ENCODE results near the gene MKI67. TPM values are rescaled to one million over a fixed set of nuclear protein-coding genes. Genes with fewer than 3 reads are reported as not detected.

The MKI67 gene
- total and polyA plus RNA-seq, 2 of the 4 experiments (the other 2 are of a cell fraction) = 13.5 to 36.4 TPM

- Histone ChIP-seq H2BK5ac (ENCODE audit: low read depth, low read length, poor library complexity, severe bottlenecking) (no peak overlapping the region), H3K4ac (ENCODE audit: low read depth, low read length) (no peak overlapping the region), H2AK5ac (ENCODE audit: low read depth, low read length) (no peak overlapping the region), H3K4me3 (ENCODE audit: insufficient read depth, low read depth, low read length) (no peak overlapping the region), H2BK120ac (ENCODE audit: low read depth, low read length) (no peak overlapping the region), H4K20me1 (ENCODE audit: insufficient read depth, low read length) (no peaks in the 10 kb centered on the region), H3K27ac (ENCODE audit: insufficient read depth, low read length) (no peak overlapping the region), H3K9me3 (ENCODE audit: control insufficient read depth, insufficient read depth, low read length) (no peaks in the 10 kb centered on the region), H3K9ac (ENCODE audit: low read depth, low read length) (no peak overlapping the region), H3K23ac (ENCODE audit: low read depth, low read length) (no peak overlapping the region), H3K4me2 (ENCODE audit: low read depth, low read length) (no peak overlapping the region), H2BK20ac (ENCODE audit: low read depth, low read length) (no peak overlapping the region), H2BK15ac (ENCODE audit: low read depth, low read length) (no peak overlapping the region), H3K79me1 (ENCODE audit: low read depth in 1 of 2, low read length in 2 of 2) (peaks cover 22 to 25% of the 10 kb centered on the region in 2 experiments), H4K5ac (ENCODE audit: low read depth, low read length) (no peak overlapping the region), H4K8ac (ENCODE audit: low read depth in 2 of 2, low read length in 2 of 2) (no peak overlapping the region), H3K56ac (ENCODE audit: extremely low read depth, insufficient read depth, low read length) (no peak overlapping the region), H2AK9ac (replicated peaks; ENCODE audit: low read depth, low read length, poor library complexity) (no peak overlapping the region), H4K91ac (ENCODE audit: insufficient read depth, low read depth, low read length) (no peak overlapping the region), H2AFZ (replicated peaks; ENCODE audit: low read length, poor library complexity) (no peak overlapping the region), H3K18ac (ENCODE audit: low read depth, low read length) (no peak overlapping the region), H3K9me1 (ENCODE audit: insufficient read depth, low read length) (peaks cover 2% of the 10 kb centered on the region; the same call in 1 of the 2 replicates), H3K14ac (replicated peaks; ENCODE audit: low read depth, low read length) (no peak overlapping the region), H3K27me3 (ENCODE audit: control insufficient read depth, insufficient read depth, low read length) (no peaks in the 10 kb centered on the region), H3K4me1 (ENCODE audit: control insufficient read depth, insufficient read depth, low read length) (no peaks in the 10 kb centered on the region), H3K36me3 (ENCODE audit: control insufficient read depth, insufficient read depth, low read length) (peaks cover 23% of the 10 kb centered on the region)
- WGBS, 2 experiments (ENCODE audit: extremely low coverage in 2 of 2, insufficient read length in 1 of 2) = 96% methylated on average over 5 of the region's 13 CpGs; no CpG with 5 or more reads in 1 of the 2 experiments
- TF ChIP-seq USF2 (IDR thresholded peaks at IDR 0.05; ENCODE audit: low read depth, low read length) (no peak), CTCF (conservative IDR thresholded peaks at IDR 0.05; ENCODE audit: low read depth, low read length) (no peak), BHLHE40 (IDR thresholded peaks at IDR 0.05; ENCODE audit: low read depth, low read length) (no peak), MXI1 (IDR thresholded peaks at IDR 0.05; ENCODE audit: borderline replicate concordance, low read depth, low read length) (no peak), CEBPB (IDR thresholded peaks at IDR 0.05; ENCODE audit: low read depth, low read length) (no peak)
- in situ Hi-C loops (cut with MboI; ENCODE audit: low sequenced_read_pairs) = no loop called here
- intact Hi-C loops (cut with micrococcal nuclease) = no loop called here
- dilution Hi-C loops (cut with HindIII; ENCODE audit: low sequenced_read_pairs, unreplicated experiment) = no loop called here
- DNase-seq = no peak
- ChIA-PET POLR2A (ENCODE audit: unreplicated experiment) (no interaction called here), CTCF (interaction anchor here (1.4 kb wide), 1 partner anchor 24 kb away, joined by 6 read pairs; no protein-coding TSS in a partner anchor)
- ATAC-seq (ENCODE audit: low read depth) = no peak
- no TSS peak for BruUV-seq (replicated peaks)
Measured at GRCh38 chr10:128113026-128113425, 13.2 kb downstream of the MKI67 start.
